IPS DF 6.9 (cell line): ENCODE results near the gene SBF2.

Experiments
- DNase-seq: peaks from one replicate; pipeline ENCODE4 v3.0.0-alpha.2; 2013; ENCODE audit warnings: low read depth, low spot score
- H3K27ac ChIP-seq: one replicate; pipeline ENCODE4 v1.5.1; 2013; ENCODE audit warnings: low read length, control low read depth
- H3K27me3 ChIP-seq: 2 replicates; pipeline ENCODE4 v1.6.1; 2013; ENCODE audit warnings: mild to moderate bottlenecking, low read length; ENCODE audit not compliant: control insufficient read depth, insufficient read depth
- H3K36me3 ChIP-seq: 2 replicates; pipeline ENCODE4 v1.6.1; 2013; ENCODE audit warnings: low read length; ENCODE audit not compliant: control insufficient read depth, insufficient read depth
- H3K4me1 ChIP-seq: 2 replicates; pipeline ENCODE4 v1.6.1; 2013; ENCODE audit warnings: low read length; ENCODE audit not compliant: control insufficient read depth, insufficient read depth
- H3K4me3 ChIP-seq: 2 replicates; pipeline ENCODE4 v1.5.1; 2013; ENCODE audit warnings: mild to moderate bottlenecking, low read length
- H3K9me3 ChIP-seq: 2 replicates; pipeline ENCODE4 v1.6.1; 2013; ENCODE audit warnings: low read length, inconsistent platforms; ENCODE audit not compliant: control insufficient read depth, insufficient read depth
- WGBS: extraction: QIAGEN DNeasy Blood & Tissue Kit; methylation state at CpG from one replicate; pipeline ENCODE4 v1.1.7; 2013; ENCODE audit warnings: mixed read lengths, missing lambda C conversion rate; ENCODE audit not compliant: insufficient read length, insufficient coverage; 5-methylcytosine and 5-hydroxymethylcytosine counted together

Gene SBF2

DNA sequence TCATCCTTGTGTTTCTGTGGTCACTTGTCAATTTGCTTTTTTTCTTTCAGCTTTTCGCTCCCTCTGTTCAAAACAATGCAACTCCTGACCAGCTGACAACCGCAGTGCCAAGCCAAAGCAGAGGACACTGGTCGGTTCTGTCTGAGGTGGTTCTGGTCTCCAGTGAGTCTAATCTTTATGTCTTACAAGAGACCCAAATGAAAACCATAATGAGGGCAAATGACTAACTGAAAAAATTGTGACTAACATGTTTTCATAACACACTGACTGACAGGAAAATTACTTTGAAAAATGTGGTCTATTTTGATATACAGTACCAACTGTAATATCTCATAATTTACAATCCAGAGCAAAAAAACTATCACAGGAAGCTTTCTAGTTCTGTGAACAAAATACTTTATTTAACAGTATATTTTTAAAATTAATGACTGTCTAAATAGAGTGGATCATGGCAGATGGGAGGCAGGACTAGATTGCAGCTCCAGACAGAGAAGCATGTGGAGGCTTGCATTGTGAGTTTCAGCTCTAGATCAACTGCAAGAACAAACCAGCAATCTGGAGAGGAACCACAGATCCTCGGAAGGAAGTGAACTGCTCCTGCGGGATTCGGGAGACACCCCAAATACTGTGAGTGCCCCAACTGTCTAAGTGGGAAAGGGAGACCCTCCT lies 311.8 kb downstream of the SBF2 start:
- no CpG with 5 or more reads among the region's 6 CpGs for WGBS

DNA sequence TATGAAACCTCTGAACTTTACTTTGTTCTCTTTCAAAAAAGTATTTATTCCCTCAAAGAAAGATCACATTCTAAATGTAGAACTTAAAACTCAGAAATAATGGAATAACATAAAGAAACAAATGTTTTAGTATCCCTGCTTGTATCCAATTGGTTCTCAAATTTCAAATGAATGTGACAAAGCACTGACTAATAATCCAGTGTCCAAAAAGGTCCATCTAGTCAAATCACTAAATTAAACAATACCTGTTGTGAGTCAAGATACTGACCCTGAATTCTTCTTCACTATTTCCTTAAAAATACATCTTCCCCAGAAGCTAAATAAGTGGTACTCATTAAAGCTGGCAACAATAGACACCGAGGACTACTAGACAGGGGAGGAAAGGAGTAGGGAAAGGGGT lies 313.1 kb downstream of the SBF2 start:
- H3K4me1 ChIP-seq, result no peaks in the 10 kb centered on the region
- no peaks in the 10 kb centered on the region for H3K36me3 ChIP-seq
- DNase-seq, result no peak
- no peak overlapping the region for H3K4me3 ChIP-seq
- no CpG with 5 or more reads among the region's 1 CpG for WGBS
- no peaks in the 10 kb centered on the region for H3K27me3 ChIP-seq
- no peak overlapping the region for H3K27ac ChIP-seq
- H3K9me3 ChIP-seq, result no peaks in the 10 kb centered on the region

More for the DNA sequence above, 311.8 kb downstream of the SBF2 start:
- Histone ChIP-seq H3K9me3 (no peaks in the 10 kb centered on the region), H3K27me3 (no peaks in the 10 kb centered on the region), H3K27ac (no peak overlapping the region), H3K4me1 (no peaks in the 10 kb centered on the region), H3K4me3 (no peak overlapping the region), H3K36me3 (no peaks in the 10 kb centered on the region)
- DNase-seq, result no peak

DNA sequence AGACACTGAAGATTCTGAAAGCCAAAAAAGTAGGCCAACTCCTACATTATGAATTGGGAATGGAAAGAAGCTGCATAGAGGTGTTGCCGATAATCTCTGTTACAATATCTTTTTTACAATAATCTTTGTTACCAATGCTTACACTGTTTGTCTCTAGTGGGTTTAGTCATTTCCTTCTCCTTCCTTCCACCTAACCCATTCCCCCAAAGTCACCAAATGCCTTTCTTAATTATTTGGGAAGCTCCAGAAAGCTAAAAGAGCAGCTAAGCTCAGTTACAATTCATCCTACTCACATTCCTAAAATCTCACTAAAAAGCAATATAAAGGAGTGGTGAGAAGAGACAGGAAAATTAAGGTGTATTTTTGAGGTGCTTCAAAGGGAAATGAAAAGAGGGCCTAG lies 316.5 kb downstream of the SBF2 start:
- no CpG with 5 or more reads among the region's 1 CpG for WGBS
- Histone ChIP-seq H3K27me3 (no peaks in the 10 kb centered on the region), H3K4me1 (peaks cover 1% of the 10 kb centered on the region; the same call in 1 of the 2 replicates), H3K27ac (no peak overlapping the region), H3K36me3 (no peaks in the 10 kb centered on the region), H3K4me3 (no peak overlapping the region), H3K9me3 (no peaks in the 10 kb centered on the region)
- DNase-seq, result no peak

DNA sequence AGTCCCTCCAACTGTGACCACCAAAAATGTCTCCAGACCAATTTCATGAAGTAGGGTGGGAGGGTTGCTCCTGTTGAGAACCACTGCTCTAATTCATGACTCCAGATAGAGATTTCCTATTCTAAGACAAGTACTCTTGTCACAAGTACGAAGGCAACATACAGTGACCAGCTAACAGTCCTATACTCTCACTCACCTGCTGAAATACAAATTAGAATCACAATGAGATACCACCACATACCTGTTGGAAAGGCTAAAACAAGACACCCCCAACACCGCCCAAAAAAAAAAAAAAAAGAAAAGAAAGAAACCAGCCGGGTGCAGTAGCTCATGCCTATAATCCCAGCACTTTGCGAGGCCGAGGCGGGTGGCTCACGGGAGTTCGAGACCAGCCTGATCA lies 319.6 kb downstream of the SBF2 start:
- H3K27me3 ChIP-seq, result no peaks in the 10 kb centered on the region
- WGBS, result no CpG with 5 or more reads among the region's 8 CpGs
- H3K9me3 ChIP-seq, result no peaks in the 10 kb centered on the region
- peaks cover 1% of the 10 kb centered on the region; the same call in 1 of the 2 replicates for H3K4me1 ChIP-seq
- H3K4me3 ChIP-seq, result no peak overlapping the region
- DNase-seq, result no peak
- no peaks in the 10 kb centered on the region for H3K36me3 ChIP-seq
- no peak overlapping the region for H3K27ac ChIP-seq

DNA sequence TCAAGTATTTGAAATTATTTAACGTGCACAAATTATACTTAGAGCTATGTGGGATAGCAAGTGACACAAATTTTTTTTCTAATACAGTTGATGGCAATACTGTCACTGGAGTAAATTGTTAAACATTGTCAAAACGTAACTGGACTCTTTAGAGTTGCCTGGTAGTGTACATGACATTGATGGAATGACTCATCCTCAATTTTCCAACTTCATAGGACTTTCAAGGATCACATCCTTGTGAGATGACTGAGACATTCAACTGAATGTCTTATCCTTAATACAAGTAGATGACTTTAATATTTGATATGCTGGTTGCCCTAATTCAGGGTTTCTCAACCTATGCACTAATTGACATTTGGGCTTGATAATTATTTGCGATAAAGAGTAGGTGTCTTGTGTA lies 320.1 kb downstream of the SBF2 start:
- H3K27ac ChIP-seq, result no peak overlapping the region
- no CpG with 5 or more reads among the region's 3 CpGs for WGBS
- H3K36me3 ChIP-seq, result no peaks in the 10 kb centered on the region
- no peaks in the 10 kb centered on the region for H3K9me3 ChIP-seq
- H3K4me3 ChIP-seq, result no peak overlapping the region
- H3K4me1 ChIP-seq, result peaks cover 1% of the 10 kb centered on the region; the same call in 1 of the 2 replicates
- no peak for DNase-seq
- no peaks in the 10 kb centered on the region for H3K27me3 ChIP-seq

DNA sequence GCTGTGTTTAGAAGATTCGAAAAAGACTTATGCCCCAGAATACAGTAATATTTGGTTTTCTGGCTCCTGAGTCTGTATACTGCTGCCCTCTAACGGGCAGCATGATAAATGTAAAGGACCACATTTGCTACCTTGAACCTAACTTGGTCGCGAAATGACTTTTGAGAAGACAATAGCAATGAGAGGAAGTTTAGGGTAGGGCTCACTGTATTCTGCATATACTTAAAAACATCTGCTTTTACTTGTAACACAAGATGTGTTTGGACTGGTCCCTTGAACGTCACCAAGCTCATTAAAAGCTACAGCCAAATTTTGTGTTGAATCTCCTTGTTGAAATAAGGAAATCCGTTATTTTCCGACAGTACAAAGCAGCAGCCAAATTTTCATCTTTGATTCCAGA lies 321.0 kb downstream of the SBF2 start:
- no CpG with 5 or more reads among the region's 7 CpGs for WGBS
- H3K27me3 ChIP-seq, result no peaks in the 10 kb centered on the region
- no peak overlapping the region for H3K27ac ChIP-seq
- DNase-seq, result no peak
- no peak overlapping the region for H3K4me3 ChIP-seq
- no peaks in the 10 kb centered on the region for H3K9me3 ChIP-seq
- peaks cover 1% of the 10 kb centered on the region; the same call in 1 of the 2 replicates for H3K4me1 ChIP-seq
- no peaks in the 10 kb centered on the region for H3K36me3 ChIP-seq

DNA sequence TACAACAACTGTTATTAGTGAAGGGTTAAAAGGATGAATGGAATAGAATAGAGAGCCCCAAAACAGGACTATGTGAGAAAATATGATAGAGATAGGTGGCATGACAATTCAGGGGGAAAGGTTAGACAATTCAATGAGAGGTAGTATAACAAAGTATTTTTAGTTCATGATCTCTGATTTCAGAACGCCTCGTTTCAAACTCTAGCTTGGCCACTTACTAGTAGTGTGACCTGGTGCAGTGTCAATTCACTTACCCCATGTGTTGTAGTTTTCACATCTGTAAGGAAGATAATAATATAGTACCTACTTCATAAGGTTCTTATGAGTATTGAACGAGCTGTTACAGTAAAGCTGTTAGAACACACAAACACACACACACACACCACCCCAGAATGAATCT lies 322.1 kb downstream of the SBF2 start:
- H3K27me3 ChIP-seq, result no peaks in the 10 kb centered on the region
- no peaks in the 10 kb centered on the region for H3K36me3 ChIP-seq
- no peak overlapping the region for H3K27ac ChIP-seq
- H3K4me1 ChIP-seq, result peaks cover 1% of the 10 kb centered on the region; the same call in 1 of the 2 replicates
- WGBS, result no CpG with 5 or more reads among the region's 3 CpGs
- H3K9me3 ChIP-seq, result no peaks in the 10 kb centered on the region
- no peak for DNase-seq
- H3K4me3 ChIP-seq, result no peak overlapping the region

DNA sequence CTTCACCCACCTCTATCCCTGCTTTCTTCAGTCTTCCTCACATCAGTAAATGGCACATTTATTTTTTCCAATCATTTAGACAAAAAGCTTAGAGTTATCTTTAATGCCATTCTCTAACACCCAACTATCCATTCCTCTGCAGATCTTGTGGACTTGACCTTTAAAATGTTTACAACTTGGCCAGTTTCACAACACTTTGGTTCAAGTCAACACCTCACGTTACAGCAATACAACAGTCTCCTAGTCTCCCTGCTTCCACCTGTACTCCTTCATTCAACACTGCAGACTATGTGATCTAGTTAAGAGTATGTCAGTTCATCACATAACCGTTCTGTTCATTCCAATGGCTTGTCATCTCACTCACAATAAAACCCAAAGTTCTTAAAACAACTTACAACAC lies 325.0 kb downstream of the SBF2 start:
- Histone ChIP-seq H3K9me3 (no peaks in the 10 kb centered on the region), H3K27me3 (no peaks in the 10 kb centered on the region), H3K36me3 (no peaks in the 10 kb centered on the region), H3K4me3 (no peak overlapping the region), H3K27ac (no peak overlapping the region), H3K4me1 (no peaks in the 10 kb centered on the region; the same call in 1 of the 2 replicates)
- no CpG with 5 or more reads among the region's 2 CpGs for WGBS
- no peak for DNase-seq

DNA sequence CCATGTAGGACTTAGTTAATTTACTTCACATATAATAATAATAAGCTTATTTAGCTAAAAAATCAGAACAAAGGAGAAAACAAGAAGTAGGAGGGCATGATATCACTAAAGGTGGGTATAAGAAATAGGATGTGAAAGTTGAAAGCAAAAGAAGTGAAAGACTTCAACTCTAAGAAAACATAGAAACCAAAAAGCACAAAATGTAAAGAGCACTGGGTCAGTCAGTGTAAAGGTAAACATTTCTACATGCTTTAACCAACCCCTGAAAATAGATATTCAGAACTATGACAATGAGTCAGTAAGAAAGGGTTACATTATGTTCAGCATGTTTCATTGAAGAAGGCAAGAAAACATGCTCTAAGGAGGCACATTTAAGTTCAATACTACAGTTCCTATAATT lies 331.3 kb downstream of the SBF2 start:
- no peak for DNase-seq

DNA sequence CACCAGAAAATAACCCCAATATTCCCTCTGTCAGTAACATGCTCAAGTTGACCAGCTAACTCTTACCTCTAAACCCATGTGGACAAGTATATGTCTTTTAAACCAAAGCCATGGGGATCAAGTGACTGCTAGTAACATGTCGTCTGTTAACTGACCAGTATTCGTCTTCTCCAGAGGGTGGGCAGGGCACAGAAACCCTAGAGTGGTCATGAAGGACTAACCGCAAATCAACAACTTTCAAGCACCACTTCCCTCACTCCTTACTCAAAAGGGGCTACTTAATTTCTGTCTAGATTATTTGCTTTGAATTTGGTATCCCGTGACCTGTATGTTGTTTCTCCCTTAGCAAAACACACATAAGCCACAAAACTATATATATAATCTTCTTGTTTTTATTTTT lies 336.9 kb downstream of the SBF2 start:
- Histone ChIP-seq H3K36me3 (no peaks in the 10 kb centered on the region), H3K27me3 (no peaks in the 10 kb centered on the region), H3K27ac (no peak overlapping the region), H3K4me3 (no peak overlapping the region), H3K4me1 (no peaks in the 10 kb centered on the region), H3K9me3 (no peaks in the 10 kb centered on the region)
- WGBS, result no CpG with 5 or more reads among the region's 4 CpGs
- DNase-seq, result no peak

More for the DNA sequence above, 331.3 kb downstream of the SBF2 start:
- Histone ChIP-seq H3K4me3 (no peak overlapping the region), H3K27ac (no peak overlapping the region), H3K9me3 (no peaks in the 10 kb centered on the region), H3K4me1 (no peaks in the 10 kb centered on the region), H3K36me3 (no peaks in the 10 kb centered on the region), H3K27me3 (no peaks in the 10 kb centered on the region)

DNA sequence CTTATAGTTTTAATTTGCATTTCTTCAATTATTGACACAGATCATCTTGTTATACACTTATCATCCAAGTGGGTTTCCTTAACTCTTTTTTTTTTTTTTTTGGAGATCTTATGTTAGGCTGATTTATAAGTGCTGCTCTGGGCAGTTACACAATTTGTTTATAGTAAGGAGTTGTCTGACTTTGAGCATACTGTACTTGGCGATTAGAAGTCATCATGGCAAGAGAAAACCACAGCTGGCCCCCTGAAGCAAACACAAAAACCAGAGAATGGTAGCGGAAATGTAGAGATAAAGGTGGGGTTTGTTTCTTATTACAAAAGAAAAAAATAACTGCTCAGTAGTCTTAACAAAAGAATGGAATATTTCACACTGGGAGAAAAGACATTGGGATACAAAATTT lies 337.5 kb downstream of the SBF2 start:
- Histone ChIP-seq H3K27ac (no peak overlapping the region), H3K36me3 (no peaks in the 10 kb centered on the region), H3K4me1 (no peaks in the 10 kb centered on the region), H3K4me3 (no peak overlapping the region), H3K9me3 (no peaks in the 10 kb centered on the region), H3K27me3 (no peaks in the 10 kb centered on the region)
- WGBS, result no CpG with 5 or more reads among the region's 2 CpGs
- no peak for DNase-seq
